GM19043 (cell line): Measurements from ENCODE around the gene HEYL.

Experiments
- ATAC-seq: cut with Tn5 transposase; IDR thresholded peaks from one replicate; pipeline ENCODE4 v1.9.1; 2021; ENCODE audit warnings: low read depth; ENCODE audit not compliant: unreplicated experiment

Gene HEYL

DNA sequence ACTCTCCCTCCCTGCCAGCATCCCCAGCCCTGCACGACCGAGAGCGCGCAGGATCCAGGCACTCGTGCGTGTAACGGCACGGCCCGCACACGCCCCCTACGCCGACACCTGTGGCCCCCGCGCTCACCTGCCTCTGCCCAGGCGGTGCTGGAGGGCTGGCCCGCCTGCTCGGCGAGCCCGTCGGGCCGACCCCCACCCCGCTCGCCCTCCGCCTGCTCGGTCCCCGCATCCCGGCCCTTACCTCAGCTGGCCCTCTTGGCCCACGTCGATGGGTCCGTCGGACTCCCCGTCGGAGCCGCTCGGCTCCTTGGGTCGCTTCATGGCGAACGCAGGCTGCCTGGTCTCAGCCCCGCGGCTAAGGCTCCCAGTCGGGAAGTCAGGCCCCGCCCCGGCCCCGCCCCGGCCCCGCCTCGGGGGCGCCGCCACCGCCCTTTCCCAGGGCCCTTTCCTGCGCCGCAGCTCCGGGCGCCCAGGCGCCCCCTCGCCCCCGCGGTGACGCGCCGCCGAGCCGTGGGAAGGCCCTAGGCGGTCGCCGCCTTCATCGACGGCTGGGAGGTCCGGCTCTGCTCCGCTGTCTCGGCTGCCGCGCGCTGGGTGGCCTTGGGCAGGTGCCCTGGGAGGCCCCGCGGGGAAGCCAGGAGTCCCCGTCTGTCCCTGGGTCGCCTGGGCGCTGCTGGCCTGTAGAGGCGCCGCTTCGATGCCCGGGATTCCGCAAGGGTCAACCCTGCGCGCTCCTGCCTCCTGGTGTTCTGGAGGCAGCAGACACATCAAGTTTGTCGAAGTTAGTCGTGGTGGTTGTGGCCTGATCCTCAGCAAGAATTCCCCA is at the start of gene HEYL:
TSS of gene HEYL (minus strand) at position 339 of the 826 bp plus-strand sequence. CDS start at position 321, 18 bp downstream.
- no peak for ATAC-seq

GRCh38 chr1:39689214-39689613 is 49.8 kb upstream of the HEYL start:
- ATAC-seq: no peak

DNA sequence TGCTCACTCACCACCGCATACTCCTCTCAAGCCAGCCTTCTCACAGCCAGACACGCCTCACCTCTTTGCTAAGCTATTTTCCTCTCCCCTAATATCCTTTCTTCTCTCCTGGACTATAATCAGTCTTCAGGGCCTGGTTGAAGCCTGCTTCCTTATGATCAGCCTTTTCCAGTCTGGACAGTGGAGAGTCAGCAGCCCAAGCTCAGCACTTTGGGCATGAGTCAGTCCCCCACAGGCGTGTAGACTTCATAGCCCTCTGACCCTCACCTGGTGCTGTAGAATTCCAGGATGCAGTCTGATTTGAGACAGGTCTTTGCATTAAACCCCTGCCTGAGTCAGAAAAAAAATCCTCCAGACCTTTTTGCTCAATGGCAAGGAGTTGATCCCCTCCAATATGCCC is 49.3 kb upstream of the HEYL start:
- no peak for ATAC-seq

- ATAC-seq: no peak
Observed at GRCh38 chr1:39687243-39687642, 47.8 kb upstream of the HEYL start.

GRCh38 chr1:39685071-39685470 is 45.6 kb upstream of the HEYL start:
- no peak for ATAC-seq

GRCh38 chr1:39684313-39684664 is 44.8 kb upstream of the HEYL start:
- ATAC-seq: no peak

GRCh38 chr1:39683591-39684312 is 44.3 kb upstream of the HEYL start:
- ATAC-seq: no peak

- ATAC-seq: no peak
Observed at GRCh38 chr1:39681999-39682398, 42.6 kb upstream of the HEYL start.

GRCh38 chr1:39681294-39681693 is 41.9 kb upstream of the HEYL start:
- ATAC-seq: no peak

DNA sequence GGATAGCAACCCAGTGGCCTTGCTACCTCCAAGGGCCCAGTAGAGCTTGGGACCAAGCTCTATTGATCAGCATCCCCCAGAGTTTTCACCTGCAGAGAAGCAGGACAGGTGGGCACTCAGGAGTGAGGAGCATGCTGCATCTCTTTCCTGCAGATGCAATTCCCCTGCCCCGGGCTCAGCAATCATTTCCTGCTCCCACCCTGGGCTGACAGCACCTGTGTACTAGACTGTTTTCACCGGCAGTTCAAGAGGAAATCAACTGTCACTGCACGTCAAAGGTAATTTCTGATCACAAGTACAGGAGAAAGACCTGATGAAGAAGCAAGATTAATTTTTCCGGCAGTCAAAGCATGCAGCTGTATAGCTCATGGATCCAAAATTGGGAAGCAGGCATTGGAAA is 41.3 kb upstream of the HEYL start:
- ATAC-seq: no peak

DNA sequence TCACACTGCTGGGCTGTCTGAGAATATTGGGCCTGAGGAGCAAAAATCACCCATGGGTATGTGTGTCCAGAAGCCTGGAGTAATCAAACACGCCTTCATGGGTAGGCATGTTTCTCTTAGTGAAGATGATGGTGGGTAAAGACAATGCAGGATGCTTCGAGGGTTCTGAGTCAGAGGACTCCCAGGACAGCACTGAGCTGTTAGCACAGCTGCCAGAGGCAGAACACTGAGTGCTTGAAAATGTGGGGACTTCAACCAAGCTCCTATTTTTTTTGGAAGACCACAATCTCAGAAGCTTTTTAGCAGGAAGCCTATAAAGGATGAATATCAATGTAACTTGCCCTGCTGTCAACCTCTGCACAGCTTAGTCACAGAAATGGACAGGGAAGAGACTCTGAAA is 40.4 kb upstream of the HEYL start:
- no peak for ATAC-seq

DNA sequence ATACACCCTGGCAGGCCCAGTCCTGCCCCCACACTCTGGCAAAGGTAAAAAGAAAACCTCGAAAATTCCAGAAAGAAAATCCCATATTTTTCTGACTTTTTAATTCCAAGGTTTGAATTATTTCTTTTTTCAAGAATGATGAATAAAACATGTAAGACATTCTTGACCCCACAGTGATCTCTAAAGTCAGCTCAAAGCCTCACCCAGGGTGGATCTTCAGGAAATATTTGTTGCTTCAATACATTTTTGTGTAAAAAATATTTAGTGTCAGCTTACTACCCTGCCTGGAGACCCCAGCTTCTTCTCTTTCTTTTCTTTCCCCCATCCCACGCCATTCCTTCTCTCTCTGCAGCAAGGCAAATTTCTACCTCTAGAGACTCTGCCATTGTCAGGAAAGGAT is 39.4 kb upstream of the HEYL start:
- no peak for ATAC-seq

DNA sequence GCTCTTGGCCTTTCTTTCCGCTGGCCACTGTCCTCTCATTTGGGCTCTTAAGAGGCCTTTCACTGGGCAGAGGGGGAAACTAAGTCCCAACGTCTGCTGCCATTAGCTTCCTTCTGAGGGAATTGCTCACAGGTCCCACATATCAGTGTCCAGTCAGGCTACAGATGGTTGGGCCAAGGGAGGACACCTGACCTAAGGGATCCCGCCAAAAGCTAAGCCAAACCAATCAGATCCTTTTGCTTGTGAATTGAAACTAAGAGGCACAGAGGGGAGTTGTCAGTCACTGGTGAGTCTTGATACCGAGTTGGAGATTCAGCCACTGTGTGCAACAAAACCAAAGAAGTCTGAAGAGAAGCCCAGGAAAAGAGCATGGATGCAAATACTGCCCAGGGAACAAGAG is 38.2 kb upstream of the HEYL start:
- ATAC-seq: no peak

DNA sequence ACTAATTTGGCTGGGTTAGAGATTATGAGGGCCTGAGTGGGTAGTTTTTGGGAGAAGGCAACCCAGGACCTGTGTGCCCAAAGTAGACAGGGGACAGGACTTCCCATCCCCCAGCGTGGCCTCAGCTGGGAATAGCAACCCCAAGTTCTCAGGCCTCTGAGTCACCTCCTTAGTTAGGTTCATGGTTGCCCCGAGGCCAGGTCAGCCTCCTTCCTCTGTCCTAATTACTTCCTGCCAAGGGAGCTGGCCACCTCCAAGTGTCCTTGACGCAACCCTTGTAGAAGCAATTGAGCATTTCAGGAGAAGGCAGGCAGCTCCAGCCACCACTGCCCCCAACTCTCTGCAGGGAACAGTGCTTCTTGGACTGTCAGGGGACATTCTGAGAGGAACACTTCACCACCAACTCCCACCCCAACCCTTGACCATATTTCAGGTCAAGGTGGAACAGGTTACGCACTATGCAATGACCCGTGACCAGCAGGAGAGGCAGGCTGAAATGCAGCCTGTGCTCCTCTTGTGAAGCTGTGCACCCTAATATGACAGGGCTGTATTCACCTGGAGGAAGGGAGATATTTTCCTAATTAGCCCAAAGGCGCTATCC is 37.6 kb upstream of the HEYL start:
- ATAC-seq: no peak

GRCh38 chr1:39675220-39675619 is 35.8 kb upstream of the HEYL start:
- no peak for ATAC-seq

DNA sequence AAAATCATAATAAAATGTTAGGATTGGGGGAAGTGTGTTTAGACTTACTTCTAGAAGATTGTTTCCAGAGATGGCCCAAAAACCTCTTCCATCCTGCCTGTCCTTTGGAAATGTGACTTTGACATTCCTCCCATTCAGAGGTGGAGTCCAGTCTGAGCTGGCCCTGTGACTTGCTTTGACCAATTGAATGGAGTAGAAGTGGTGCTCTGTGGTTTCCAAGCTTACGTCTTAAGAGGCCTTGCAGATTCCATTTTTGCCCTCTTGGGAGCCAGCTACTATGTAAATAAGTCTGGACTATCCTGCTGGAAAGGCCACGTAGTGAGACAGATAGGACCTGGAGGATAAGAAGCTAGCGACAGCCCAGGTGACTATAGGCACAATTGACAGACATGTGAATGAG is 33.8 kb upstream of the HEYL start:
- no peak for ATAC-seq

- ATAC-seq: no peak
Observed at GRCh38 chr1:39672551-39672947, 33.1 kb upstream of the HEYL start.

DNA sequence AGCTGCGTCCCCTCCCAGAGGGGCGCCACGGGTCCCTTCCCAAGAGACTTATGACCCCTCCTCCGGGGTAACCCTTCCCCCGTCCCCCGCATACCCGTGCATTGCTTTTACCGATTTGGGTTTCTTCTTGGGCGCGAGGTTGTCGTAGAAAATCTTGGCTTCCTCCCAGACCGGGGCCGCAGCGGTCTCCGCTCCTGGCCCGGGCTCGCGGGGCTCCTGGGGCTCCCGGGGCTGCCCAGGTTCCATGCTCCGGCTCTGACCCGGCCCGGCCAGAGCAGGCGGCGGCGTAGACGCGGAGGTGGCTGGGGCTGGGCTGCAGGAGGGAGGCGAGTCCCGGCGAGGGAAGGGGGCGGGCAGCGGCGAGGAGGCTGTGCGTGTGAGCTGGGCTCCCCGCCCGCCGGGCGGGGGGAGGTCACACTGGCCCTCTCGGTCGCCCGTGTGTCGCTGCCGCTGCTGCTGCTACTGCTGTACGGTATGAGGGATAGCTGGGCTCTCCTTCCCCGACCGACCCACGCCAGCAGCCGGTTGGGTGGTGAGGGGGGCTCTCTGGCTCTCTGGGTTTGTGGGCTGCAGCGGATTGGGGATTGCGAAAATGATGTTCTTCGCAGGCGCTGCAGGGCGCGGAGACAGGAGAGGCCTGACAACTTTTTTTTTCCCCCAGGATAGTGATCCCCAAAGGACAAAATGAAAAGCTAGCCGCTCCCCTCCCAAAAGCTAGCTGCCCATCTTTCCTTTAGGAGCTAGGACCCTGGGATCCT is 32.5 kb upstream of the HEYL start, which contains the start of gene NT5C1A:
TSS of gene NT5C1A (minus strand) at position 315 of the 758 bp plus-strand sequence. CDS start at position 246, 69 bp downstream.
- ATAC-seq: no peak

DNA sequence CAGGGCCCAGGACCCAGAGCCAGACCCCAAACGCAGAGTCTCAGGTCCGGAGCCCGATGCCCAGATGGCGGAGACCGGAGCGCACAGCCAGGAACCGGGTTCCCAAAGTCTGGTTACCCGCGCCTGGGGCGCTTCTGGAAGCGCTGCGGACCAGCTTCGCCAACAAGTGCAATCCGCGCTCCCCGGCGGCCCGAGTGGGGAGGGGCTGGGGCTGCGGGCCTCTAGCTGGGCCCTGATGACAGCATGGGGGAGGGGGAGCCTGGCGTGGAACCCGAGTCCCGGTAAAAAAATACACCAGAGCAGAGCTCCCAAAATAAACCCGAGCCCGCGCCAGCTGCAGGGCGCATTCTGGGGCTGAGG is 32.0 kb upstream of the HEYL start:
- ATAC-seq: no peak

- no peak for ATAC-seq
Observed at GRCh38 chr1:39670689-39671088, 31.2 kb upstream of the HEYL start.

- no peak for ATAC-seq
Observed at GRCh38 chr1:39668894-39669293, 29.5 kb upstream of the HEYL start.
